Measurements from ENCODE around the gene ADGRL4. TPM values are rescaled to one million over a fixed set of nuclear protein-coding genes. Genes with fewer than 3 reads are reported as not detected.

ADGRL4 gene
- total RNA-seq, 4 donors from 2014 or later = 2.8 to 22.4 (median 13.3) TPM

DNA sequence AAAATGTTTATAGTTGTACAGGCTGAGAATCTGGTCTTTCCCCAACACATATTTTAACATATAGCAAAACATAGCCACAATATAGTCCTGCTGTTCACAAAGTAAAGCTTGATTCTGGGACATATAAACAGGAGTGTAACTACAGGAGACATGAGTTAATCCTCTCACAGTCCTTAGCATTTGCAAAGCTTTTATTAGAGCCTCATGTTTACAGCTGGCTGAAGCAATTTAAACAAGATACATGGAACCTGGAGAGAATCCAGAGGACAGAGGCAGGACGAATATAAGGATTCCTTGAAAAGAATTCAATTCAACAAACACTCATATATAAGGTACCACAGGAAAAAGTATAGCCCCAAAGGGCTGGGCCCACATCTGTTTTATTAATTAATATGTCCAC, 163.4 kb downstream of the ADGRL4 start:
- peaks cover 5% of the 10 kb centered on the region for H3K4me1 ChIP-seq
- WGBS = 41% methylated on average over 1 of the region's 1 CpG
- H3K27ac ChIP-seq = no peak overlapping the region
- H3K9me3 ChIP-seq = no peaks in the 10 kb centered on the region
- H3K4me3 ChIP-seq = no peak overlapping the region
- H3K36me3 ChIP-seq = no peaks in the 10 kb centered on the region
- H3K27me3 ChIP-seq = no peaks in the 10 kb centered on the region
- DNase-seq (ENCODE audit: low spot score in 2 of 2) = no peak
- TF ChIP-seq, protein P1, sequence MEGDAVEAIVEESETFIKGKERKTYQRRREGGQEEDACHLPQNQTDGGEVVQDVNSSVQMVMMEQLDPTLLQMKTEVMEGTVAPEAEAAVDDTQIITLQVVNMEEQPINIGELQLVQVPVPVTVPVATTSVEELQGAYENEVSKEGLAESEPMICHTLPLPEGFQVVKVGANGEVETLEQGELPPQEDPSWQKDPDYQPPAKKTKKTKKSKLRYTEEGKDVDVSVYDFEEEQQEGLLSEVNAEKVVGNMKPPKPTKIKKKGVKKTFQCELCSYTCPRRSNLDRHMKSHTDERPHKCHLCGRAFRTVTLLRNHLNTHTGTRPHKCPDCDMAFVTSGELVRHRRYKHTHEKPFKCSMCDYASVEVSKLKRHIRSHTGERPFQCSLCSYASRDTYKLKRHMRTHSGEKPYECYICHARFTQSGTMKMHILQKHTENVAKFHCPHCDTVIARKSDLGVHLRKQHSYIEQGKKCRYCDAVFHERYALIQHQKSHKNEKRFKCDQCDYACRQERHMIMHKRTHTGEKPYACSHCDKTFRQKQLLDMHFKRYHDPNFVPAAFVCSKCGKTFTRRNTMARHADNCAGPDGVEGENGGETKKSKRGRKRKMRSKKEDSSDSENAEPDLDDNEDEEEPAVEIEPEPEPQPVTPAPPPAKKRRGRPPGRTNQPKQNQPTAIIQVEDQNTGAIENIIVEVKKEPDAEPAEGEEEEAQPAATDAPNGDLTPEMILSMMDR (IDR thresholded peaks at IDR 0.05) = no peak
- TF ChIP-seq POLR2A (IDR thresholded peaks at IDR 0.05) = no peak
- no peak for TF ChIP-seq POLR2AphosphoS5 (IDR thresholded peaks at IDR 0.05)
- TF ChIP-seq EP300 (IDR thresholded peaks at IDR 0.05) = no peak

DNA sequence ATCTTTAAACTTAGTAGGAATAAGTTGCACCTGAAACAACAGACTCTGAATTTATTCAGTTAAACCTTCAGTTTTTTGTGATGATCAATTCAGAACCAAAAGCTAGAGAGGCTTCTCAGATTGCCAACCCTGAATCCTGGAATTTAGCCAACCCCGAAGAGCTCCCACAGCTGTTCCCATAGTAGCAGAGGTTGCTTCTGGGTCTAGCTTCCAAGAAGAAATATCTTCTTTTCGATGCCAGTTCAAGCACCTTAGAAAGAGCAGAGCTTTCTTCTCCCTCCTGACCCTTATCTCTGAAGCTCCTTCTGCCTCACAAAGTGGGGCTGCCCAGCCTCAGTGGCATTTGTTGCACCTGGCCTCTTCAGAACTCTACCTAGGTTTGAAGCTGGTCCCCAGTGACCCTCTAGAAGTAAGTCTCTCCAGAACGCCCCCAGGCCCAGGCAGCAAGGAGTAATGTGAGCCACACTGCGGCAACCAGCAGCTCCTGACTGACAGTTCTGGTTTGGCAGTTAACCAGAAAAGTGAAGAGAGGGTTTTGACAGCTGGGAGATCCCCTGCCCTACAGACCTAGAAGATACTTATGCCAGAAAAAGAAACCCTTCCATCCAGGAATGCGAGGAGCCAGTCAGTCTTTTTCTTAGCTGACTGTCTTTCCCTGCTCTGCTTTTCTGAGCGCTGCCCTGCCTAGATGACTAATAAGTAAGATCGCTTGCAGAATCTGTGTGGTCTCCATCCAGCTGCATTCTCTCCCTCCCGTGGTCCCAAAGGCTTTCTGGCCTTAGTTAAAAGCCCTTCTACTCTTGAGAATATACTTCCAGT, 165.9 kb downstream of the ADGRL4 start:
- Histone ChIP-seq H3K27me3 (no peaks in the 10 kb centered on the region), H3K4me3 (no peak overlapping the region), H3K4me1 (peaks cover 5% of the 10 kb centered on the region), H3K9me3 (no peaks in the 10 kb centered on the region), H3K27ac (no peak overlapping the region), H3K36me3 (no peaks in the 10 kb centered on the region)
- TF ChIP-seq, protein P1 (IDR thresholded peaks at IDR 0.05) = no peak
- TF ChIP-seq EP300 (IDR thresholded peaks at IDR 0.05) = no peak
- no peak for TF ChIP-seq POLR2A (IDR thresholded peaks at IDR 0.05)
- TF ChIP-seq POLR2AphosphoS5 (IDR thresholded peaks at IDR 0.05) = no peak
- no peak for DNase-seq (ENCODE audit: low spot score in 2 of 2)
- WGBS = 23% methylated on average over 8 of the region's 8 CpGs

Measured in suprapubic skin (tissue), 4 donors.